A204.1 (cell line): ENCODE results near the gene WBP2NL.
"Not testable (repeated sequence)": the region's sequence is repeated elsewhere in the genome, so short reads cannot be mapped to it uniquely, and the experiment has no call there.

Source experiments
- FAIRE-seq: peaks from 2 replicates; lab custom pipeline; 2012; peaks lifted over from hg19 to GRCh38; lab: Jason Lieb, UNC

Gene WBP2NL, protein sequence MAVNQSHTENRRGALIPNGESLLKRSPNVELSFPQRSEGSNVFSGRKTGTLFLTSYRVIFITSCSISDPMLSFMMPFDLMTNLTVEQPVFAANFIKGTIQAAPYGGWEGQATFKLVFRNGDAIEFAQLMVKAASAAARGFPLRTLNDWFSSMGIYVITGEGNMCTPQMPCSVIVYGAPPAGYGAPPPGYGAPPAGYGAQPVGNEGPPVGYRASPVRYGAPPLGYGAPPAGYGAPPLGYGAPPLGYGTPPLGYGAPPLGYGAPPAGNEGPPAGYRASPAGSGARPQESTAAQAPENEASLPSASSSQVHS

DNA sequence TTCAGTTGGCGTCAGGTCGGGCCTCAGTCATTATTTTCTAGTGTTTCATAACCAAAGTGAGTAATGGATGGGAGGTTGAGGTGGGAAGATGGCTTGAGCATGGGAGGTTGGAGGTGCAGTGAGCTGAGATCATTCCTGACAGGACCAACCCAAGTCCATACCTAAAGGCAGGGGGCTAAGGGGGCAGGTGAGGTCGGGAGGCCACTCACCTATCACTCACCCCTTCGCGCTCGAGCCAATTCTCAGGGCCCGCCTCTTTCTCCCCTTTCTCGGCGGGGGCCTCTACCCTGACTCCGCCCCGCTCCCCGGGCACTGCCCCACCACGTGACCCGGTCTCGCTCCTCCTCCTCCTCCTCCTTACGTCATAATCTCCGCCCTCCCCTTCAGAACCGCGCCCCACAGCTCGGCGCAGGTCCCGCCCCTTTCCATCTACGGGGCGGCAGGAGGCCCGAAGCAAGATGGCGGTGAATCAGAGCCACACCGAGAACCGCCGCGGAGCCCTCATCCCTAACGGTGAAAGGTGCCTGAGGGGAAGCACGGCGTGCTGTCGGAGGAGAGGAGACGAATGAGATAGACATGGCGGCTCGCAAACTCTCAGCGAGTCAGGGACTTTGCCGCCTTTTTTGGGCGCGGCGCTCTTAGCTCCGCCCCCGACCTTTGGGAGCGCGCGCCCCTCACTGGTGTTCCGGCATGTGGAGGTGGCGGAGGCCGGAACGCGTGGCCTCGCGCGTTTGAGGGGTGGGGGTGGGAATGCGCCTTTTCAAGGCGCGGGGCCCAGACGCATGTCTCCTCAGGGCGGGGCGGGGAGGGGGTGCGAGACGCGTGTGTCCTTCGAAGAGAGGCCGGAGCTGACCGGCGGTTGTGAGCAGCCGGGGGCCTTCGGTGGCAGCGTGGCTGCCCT lies at the start of gene WBP2NL:
TSS of gene WBP2NL (plus strand) at position 428 of the 901 bp plus-strand sequence. CDS start at position 459, 31 bp downstream.
- FAIRE-seq = no peak

DNA sequence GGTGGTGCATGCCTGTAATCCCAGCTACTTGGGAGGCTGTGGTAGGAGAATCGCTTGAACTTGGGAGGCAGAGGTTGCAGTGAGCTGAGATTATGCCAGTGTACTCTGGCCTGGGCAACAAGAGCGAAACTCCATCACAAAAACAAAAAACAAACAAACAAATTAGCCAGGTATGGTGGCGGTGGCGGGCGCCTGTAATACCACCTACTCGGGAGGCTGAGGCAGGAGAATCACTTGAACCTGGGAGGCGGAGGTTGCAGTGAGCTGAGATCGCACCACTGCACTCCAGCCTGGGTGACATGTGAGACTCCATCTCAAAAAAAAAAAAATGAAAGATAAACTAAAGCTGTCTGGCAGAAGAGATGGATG lies 49.7 kb upstream of the WBP2NL start:
- FAIRE-seq = not testable (repeated sequence)

DNA sequence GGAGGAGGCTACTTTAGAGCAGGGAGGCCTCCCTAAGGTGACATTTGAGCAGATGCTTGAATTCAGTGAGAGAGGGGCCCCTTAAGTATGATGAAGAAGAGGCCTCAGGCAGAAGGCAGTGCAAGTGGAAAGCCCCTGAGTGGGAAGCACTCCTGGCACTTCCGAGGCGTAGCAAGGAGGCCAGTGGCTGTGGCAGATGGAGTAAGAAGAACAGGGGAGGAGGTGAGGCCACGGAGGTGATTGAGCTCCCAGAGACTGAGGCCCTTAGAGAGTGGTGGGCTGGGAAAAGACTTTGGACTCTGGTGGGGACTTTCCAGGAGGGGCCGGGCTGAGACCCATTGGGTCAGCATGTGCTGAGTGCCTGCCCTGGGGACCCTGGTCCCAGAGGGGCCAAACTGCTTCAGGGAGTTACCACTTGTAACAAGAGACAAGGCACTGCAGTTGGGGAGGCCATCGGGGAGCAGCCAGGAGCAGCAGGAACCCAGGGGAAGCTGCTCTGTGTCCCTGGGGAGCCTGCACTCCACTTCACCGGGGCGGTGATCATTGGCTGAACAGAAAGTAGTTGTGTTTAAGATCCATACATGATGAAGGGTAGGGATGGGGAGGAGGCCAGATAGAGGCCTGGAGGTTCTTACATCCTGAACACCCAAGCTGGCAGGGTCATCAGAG lies 49.2 kb upstream of the WBP2NL start:
- FAIRE-seq = no peak

DNA sequence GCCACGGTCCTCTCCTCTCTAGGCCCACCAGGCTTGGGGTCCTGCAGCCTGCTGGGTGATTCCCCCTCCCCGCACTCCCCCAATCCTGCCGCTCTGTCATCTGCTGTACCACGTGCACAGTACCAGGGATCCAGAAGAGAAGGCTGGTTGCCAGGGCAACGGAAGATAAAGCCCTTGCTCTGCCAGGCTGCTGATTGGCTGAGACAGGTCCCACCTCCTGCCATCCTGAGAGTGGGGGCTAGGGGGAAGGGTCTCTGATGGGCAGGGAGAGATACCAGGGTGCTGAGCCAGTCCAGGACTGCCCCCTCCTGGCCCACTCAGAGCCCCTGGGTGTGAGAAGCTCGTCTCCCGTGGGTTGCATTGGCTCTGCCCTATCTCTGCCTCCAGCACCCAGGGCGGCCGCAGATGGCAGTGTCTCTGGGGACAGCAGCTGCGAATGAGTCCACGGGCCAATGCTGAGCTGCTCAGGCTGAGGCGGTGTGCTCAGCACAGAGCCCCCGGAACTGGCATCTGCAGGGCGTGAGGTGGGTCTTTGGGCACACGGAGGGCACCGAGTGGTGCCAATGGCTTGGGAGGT lies 46.6 kb upstream of the WBP2NL start, which contains the start of gene SMIM45:
TSS of gene SMIM45 (plus strand) at position 253 of the 577 bp plus-strand sequence.
- no peak for FAIRE-seq

DNA sequence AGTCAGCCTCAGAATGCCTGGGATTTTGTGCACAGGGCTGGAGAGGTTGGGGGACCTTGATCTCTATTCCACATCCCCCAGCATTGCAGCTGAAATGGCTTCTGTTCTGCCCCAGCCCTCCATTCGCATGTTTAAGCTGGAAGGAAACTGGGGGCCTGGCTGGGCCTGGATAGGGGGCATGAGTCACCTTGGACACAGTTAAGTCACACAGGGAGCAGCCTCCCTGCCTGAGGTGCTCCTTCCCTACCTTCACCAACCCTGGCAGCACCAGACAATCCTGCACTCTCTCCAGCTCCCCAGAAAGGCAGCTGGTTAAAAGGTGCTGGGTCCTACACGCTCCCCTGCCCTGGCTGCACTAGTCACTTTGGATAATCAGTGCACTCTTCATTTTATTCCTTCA lies 45.9 kb upstream of the WBP2NL start:
- no peak for FAIRE-seq

DNA sequence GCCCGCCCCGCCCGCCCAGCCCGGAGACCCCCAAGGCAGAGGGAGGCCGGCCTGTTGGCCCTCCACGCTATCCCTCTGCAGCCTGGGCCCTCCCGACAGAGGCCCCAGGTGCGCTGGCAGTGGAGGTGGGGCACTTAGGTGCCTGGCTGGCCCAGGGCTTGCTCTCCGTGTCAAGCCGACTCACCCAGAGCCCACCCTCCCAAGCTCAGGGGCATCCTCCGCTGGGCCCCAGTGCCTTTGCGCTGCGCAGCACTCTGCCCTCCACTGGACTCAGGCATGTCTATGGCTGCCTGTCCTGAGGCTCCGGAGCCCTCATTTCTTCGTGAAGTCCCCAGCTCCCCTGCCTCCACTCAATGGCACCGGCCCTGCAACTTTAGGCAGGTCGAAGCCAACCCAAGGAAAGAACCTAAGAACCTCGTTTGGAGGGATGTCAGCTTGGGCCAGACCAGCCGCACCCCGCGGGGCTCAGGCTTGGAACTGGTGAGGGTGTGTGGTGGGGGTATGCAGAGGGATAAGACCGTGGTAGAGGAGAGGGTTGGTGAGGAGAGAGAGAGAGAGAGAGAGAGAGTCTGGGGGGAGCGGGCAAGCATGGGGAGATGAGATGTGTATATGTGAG lies 40.5 kb upstream of the WBP2NL start:
- FAIRE-seq = no peak

DNA sequence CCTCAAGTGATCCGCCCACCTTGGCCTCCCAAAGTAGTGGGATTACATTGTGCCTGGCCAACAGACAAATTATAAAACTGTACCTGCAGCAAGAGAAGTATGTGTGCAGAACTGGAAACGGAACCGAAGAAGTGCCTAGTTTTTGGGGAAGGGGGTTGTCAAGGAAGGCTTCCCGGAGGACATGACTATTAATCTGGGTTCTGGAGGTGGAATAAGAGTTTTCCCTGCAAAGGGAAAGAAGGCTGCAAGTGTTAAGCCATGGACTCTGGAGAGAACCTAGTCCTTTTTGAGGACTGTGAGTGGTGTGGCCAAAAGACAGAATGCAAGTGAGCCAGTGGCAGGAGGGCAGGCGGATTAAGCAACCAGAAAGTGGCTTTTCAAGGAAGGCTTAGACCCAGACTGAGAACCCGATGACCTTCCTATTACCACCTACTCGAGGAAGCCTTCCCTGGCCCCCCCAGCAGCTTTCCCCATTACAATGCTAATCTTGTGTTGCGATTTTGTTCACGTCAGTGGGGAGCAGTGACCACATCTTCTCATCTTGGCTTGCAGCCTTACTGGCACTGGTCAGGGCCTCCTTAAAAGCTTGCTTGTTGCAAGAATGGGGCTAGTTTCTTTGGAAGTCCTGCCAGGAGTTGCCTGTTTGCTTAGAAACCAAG lies 35.0 kb upstream of the WBP2NL start:
- no peak for FAIRE-seq

DNA sequence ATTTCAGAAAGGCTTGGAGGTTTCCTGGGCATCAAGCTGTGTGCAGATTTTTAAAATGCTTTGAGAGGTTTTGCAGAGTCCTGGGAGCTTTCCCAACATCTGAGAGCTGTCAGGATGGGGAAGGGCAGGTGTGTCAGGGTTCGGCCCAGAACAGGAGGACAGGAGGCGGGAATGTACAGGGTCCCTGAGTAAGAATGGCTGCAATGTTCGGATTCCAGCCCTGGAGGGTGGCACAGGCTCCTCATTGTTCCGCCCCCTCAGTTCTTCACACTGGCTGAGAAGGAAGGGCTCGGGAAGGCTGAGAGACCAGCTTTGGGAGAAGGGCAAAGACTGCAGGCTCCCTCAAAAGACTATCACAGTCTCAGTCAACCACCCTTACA lies 34.5 kb upstream of the WBP2NL start:
- FAIRE-seq = no peak

DNA sequence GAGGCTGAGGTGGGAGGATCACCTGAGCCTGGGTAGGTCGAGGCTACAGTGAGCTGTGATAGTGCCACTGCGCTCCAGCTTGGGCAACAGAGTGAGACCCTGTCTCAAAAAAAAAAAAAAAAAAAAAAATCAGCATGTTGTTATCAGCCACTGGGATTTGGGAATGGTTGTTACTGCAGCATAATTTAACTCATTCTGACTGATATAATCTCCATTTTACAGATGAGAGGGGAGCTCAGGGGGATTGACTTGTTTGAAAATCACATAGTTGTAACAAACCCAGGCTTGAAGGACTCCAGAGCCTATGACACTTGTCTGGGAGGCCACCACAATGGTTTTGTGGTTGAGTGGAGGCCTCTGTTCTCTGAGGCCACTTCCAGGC lies 32.4 kb upstream of the WBP2NL start:
- no peak for FAIRE-seq

DNA sequence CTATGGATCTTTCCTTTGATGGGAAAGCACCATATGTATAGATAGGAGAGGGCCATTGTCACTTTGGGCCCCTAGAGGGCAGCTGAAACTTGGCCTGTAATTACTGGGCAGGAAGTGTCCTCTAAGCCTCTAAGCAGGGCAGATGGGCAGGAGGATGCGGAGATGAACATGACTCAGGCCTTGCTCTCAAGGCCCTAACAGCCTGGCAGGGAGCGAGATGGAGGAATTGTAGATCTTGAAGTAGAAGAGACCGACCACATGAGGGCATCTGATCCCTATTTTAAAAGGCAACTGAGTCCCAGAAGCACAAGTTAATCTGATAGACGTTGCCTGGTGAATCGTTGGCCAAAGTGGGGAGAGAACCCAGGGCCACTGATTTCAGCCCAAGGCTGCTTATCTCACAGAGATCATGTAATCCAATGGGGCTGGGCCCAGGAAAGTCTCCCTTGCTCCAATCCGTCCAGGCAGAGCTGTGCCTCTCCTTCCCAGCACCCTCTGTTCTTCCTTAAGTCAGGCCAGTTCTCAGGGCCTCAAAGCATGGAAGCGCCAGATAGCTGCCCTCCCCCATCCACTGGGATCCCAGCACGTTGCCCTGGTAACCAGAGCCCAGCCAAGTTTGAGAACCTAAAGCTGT lies 31.9 kb upstream of the WBP2NL start:
- FAIRE-seq = peak; percentile 87

DNA sequence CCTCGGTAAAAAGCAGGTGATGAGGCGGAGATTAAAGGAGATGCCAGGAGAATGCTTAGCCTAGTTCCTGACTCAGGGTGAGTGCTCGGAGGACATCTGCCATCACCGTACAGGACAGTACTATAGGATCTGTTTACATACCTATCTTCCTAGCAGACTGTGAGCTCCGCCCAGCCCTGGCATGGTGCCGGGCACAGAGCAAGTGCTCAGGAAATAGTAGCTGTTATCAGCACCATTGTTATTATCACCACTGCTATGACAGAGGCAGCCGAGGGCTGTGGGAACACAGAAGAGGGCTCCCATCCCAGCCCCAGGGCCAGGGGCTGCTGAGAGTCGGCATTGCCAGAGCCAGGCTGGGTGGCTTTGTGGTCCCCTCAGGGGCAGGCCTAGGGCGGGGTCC lies 30.0 kb upstream of the WBP2NL start:
- no peak for FAIRE-seq

DNA sequence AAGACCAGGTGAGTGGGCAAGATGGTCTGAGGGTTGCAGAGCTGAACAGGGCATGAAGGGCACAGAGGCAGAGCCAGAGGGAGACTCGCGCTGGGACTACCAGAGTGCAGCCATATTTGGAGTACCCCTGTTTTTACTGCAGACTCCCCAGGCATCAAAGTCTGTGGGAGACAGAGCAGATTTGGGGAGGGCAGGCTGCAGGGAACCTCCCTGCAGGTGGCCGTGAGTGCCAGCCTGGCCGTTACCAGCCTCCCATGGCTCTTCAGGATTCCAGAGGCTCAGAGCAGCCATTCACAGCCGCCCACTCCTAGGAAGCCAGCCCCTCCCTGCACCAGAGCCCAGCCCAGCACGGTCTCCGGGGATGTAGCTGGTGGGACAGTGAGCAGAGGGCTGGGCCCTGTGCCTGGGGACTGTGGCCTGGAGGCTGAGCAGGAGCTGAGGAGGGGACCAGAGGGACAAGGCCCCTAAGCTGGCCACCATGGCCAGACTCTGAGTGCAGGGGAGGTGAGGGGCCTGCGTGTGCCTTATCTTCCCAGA lies 29.4 kb upstream of the WBP2NL start, which contains the start of gene SEPTIN3:
TSS of gene SEPTIN3 (plus strand) at position 334 of the 537 bp plus-strand sequence. CDS start 2,050 bp downstream, outside the sequence.
- no peak for FAIRE-seq

DNA sequence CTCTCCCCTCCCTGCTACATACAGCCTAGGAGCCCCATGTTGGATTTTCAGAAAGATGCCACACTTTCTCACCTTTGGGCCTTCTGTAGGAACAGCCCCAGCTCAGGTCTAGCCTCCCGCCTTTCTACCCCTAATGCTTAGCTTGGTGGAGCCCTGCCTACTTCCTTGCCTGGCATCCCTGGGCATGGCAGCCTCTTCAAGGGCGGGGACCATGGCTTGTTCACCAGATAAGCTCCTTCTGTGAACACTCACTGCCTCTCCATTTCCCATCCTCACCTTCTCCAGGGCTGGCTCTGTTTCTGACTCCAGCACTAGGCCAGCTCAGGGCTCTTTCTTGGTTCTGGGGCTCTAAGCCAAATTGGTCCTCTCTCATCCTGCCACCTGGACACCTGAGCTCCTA lies 28.0 kb upstream of the WBP2NL start:
- FAIRE-seq = no peak

DNA sequence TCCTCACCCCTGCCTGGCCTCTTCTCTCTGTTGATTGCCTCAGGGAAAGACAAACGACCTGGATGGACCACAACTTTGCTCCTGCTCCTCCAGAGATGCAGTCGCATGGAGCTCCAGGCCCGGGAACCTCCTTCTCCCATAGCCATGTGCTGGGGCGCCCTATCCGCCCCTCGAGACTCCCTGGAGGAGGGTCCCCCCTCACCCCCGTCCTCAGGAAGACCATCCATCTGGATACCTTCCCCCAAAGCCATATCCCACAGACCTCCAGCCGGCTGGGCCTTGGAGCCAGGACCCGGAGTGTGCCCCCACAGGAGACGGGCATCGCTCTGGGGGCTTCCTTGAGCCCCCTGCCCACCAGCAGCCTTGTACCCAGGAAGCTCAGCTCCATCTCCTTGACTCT lies 27.2 kb upstream of the WBP2NL start:
- no peak for FAIRE-seq

DNA sequence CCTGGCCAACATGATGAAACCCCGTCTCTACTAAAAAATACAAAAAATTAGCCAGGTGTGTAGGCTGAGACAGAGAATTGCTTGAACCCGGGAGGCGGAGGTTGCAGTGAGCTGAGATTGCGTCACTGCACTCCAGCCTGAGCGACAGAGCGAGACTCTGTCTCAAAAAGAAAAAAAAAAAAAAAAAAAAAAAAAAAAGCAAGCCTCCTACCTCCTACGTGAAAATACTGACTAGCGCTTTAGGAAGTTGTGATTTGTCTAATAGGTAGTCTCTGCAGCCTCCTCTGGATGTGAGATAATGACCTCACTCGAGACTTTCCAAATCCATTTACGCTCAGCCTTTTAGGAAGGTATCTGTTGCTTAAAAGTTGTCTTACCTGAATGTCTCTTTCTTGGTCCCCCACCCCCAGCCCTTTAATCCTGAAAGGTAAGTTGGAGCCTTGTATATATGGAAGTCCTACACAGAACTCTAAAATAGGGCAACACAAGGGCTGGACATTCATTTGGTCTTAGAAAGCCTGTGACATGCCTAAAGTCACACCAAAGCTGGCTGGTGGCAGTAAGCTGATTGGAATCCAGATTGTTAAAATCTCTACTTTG lies 23.8 kb upstream of the WBP2NL start:
- FAIRE-seq = no peak

DNA sequence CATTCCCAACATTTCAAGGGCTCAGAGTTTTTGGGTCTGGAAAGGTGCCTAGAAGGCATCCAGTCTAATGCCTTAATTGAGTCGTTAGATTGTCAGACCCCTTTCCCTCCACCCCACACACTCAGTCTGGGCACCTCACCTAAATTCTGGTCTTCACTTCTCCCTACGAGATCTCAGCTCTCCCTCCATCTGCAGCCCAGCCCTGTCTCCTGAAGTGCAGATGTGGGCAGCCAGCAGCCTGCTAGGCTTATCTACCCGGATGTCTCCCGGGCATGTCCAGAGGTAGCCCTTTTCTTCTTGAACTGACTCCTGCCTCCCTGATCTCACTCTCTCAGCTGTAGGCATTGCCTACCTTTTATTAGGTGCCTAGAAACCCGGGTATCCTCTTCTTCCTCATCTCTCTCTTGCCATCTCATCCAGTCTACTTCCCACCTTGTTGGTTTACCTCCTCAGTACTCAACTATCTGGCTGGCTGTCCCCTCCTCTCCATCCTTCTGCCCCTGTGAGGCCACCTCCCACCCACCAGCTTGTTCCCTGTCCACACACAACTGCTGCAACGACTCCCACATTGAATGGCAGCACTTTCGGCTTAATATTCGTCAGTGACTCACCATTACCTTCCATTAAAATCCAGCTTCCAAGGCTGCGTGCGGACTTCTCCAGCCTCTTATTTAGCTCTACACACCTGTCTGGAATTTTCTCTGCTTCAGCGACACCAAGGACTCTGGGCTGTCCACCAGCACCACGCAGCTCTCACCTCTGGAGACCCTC lies 23.1 kb upstream of the WBP2NL start:
- no peak for FAIRE-seq

DNA sequence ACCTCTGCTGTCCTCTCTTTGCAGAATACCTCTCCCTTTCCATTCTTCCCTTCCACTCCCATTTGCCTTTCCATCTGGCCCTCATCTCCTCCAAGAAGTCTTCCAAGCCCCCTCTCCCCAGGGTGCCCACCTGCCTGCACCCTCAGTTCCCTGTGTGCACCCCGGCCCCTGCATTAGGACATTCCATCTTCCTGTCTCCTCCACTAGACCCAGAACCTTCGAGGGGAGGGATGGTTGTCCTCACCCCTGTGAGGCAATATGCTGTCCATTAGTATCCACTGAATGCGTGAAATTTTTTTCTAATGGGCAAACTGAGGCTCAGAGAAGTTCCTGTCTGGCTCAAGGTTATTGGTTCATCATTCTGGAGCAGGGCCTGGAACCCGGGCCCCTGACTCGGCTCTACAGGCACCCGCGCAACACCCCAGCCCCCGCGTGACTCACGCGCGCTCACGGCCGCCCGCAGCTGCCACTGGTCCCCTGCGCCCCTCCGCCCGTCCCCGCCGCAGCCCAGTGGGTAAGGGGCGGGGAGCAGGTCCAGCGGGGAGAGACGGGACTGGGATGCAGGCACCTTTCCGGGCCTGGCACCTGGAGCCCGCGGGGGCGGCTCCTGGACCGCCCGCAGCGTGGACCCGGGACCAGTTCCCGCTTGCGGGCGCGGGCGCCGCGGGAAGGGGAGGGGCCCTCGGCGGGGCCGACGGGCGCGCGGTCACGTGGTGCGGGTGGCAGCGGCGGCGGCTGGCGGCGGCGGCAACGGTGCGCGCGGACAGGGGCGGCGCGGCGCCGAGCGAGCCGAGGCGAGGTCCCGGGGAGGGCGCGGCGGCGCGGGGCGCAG lies 22.3 kb upstream of the WBP2NL start:
- FAIRE-seq = no peak

DNA sequence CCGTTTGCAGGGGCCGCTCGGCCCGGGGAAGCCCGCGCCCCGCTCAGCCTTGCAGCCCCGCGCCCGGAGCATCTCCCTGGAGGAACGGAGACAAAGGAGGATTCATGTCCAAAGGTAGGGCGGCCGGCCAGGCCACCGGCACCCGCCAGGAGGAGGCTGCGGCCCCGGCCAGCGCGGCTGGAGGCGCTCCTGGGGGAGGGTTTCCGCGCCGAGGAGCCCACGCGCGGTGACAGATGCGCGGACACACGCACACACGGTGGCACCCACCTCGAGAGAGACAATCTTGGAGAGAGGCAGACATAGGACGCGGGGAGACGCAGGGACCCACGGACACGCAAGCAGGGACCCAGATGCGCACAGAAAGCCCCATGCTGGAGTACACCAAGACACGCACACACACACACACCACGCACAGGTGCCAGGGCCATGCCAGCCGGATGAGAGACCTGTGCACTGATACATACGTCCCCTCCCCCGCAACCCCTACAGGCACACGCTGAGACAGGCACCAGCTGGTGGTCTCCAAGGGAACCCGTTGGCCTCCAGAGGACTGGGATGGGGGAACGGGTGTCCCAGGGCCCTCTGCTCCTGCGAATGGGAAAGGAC lies 21.5 kb upstream of the WBP2NL start:
- FAIRE-seq = no peak
